HG03521 (cell line): ENCODE measurements around the gene LIX1L.

ENCODE experiments used
- ATAC-seq: cut with Tn5 transposase; IDR thresholded peaks from one replicate; pipeline ENCODE4 v1.9.1; 2021; ENCODE audit warnings: mild to moderate bottlenecking, moderate library complexity; ENCODE audit not compliant: unreplicated experiment

Gene LIX1L

DNA sequence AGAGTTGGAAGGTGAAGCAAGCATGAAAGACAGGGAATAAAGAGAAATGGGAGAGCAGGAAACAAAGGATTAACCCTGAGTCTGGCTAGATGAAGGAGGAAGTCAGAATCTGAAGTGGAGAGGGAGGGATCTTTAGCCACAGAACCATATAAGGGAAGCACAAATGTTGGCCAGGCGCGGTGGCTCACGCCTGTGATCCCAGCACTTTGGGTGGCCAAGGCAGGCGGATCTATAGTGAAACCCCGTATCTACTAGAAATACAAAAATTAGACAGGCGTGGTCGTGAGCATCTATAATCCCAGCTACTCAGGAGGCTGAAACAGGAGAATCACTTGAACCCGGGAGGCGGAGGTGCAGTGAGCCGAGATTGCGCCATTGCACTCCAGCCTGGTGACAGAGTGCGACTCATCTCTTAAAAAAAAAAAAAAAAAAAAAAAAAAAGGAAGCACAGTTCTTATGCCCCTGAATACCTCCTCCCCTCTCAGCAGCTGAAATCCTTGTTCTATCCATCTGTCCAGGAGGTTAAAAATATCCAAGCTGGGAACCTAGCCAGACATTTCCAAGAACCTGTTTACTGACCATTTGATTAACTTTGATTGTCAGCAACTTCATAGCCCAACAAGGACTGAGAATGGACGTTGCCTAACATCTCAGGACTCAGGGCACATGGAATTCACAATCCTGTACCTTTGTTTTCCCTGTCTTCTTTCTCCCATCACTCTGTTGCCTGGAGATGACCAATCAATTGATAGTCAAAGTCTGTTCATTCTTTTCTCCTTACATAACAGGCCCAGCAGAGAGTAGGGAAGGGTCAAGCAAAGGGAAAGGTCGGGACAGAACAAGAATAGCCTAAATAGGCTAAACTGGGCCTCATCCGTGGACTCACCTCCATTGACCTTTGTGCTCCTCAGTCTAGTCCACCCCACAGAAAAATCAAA, 28.0 kb upstream of the LIX1L start:
- ATAC-seq = no peak

DNA sequence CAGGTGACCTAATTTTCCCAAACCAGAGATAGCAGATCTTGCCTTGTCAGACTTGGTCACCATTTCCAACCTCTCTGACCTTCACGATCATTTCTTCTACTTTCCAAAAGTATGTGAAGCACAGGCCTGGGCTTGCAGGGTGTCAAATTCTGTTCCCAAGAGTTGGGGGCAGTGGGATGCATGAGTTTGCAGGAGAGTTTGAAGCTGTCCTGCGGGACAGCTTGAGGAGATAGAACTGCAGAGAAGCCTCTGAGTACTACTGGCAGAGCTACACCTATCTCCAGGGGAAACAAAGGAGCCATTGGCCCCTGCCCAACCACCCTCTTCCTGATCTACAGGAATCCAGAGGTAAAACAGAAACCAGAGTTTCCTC, 27.3 kb upstream of the LIX1L start:
- no peak for ATAC-seq

DNA sequence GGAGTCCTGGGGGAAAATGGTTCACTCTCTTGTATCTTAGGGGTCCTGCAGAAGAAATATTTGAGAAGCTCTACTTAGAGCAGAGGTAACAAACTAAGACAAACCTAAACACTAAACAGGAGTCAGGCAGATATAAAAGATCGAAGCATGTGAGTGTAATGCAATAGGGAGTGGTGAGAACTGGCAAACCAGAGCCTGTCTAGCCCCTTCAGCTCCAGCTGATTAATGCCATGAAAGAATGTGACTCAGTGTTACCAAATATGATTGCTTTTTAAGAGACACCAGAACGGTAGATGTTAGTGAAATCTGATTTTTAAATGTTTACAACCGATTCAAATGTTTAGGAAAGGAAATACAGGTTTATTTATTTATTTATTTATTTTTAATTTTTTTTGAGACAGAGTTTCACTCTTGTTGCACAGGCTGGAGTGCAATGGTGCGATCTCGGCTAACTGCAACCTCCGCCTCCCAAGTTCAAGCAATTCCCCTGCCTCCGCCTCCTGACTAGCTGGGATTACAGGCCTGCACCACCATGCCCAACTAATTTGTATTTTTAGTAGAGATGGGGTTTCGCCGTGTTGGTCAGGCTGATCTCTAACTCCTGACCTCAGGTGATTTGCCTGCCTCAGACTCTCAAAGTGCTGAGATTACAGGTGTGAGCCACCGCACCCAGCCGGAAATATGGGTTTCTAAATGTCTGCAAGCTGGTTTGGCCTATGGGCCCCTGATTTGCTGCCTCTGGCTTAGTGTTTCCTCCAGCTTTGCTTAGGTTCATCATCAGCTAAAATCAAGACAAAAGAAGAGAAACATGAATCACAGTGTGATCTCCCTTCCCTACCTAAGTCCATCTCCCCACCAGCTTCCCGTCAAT, 26.4 kb upstream of the LIX1L start:
- no peak for ATAC-seq

DNA sequence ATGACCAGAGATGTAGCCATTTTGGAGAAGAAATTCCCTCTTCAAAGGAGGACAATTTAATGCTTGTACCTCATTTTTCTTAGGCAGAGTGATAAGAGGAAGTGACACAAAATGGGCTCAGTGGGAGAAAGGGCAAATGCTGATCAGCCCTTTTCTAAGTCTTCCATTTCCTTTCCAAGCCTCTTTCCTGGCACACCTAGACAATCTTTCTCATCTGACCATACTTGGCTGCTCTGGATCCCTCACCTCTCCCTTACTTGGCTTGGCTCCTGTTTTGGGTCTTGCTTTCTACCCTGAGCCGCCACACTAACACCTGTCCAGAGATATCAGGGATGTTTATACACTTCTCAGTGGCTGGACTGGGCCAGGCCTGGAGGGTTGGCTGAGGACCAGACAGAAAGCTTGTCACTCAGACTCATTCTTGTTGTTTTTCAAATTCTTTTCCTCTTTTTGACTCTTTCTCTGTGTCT, 25.4 kb upstream of the LIX1L start:
- no peak for ATAC-seq

DNA sequence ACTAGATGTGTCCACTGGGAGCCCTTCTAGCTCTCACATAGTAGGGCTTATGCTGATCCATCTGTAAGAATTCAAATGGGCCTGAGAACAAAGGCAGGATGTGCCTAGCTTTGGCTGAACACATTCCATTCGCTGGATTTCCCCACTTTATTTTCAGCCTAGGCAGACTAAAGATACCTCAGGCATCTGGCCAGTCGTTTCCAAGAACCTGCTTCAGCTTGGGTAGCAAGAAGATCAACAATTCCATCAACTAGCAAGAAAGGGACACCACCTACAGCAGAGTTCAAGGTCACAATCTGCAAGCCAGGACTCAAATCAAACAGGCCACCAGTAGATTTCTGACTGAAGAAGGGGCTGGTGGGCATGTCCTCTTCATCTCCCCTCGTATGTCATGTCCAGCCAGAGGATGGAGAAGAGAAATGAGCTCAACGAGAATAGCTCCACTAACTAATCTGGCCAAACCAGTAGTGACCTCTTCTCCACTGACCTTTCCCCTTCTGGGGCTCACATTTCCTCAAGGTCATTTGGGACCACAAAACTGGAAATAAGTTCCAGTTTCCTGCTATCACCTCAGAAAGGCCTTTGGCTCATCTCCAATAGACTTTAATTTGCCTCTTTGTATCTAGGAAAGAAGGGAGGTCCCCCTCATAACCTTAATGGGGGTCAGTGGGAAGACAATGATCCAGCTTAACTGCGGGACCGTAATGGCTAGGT, 24.4 kb upstream of the LIX1L start:
- ATAC-seq = no peak

DNA sequence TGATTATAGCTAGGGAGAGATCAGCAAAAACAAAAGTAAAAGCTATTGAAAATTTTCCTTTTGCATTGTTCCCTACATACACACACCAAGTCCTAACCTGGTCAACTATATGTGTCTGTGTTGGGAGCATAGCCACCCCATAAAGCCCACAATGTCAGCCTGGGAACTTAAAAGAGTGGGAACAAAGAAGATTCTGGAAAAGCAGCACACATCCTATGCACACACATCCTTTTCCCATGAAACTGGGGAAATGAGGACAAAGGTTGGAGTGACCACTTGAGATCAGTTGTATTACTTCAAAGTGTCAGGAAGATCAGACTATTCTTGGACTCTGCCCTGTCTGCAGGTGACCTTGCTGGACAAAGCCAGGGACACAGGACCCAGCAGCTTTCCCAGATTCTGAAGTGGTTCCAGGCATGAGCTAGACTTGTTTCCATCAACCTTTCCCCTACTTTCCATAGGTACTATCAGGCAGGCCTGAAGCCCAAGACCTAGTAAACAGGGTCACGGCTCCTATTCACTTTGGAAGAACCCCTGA, 22.7 kb upstream of the LIX1L start:
- ATAC-seq = no peak

DNA sequence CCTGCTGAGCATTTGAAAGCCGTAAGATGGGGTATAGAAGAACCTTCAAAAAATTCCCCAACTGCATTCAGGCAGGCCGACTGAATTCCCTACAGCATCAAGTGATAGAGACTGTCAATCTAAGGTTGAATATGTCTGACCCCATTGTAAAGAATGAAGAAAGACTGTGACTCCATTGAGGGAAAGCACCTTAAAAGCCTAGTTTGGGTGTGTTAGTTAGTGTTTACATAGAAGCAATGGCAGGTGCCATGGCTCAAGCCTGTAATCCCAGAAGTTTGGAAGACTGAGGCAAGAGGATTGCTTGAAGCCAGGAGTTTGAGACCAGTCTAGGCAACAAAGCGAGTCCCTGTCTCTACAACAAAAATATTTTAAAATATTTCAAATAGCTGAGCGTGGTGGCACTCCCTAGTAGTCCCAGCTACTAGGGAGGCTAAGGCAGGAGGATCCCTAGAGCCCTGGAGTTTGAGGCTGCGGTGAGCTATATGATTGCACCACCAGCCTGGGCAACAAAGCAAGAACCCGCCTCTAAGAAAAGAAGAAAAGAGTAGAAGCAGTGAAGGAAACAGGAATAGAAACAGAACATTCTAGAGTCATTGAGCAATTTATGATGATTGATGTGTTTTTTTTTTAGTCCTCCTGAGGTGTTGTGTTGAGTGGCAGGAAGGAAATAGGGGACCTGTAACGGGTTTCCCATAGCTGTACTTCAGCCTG, 22.1 kb upstream of the LIX1L start:
- ATAC-seq = peak; percentile 6

DNA sequence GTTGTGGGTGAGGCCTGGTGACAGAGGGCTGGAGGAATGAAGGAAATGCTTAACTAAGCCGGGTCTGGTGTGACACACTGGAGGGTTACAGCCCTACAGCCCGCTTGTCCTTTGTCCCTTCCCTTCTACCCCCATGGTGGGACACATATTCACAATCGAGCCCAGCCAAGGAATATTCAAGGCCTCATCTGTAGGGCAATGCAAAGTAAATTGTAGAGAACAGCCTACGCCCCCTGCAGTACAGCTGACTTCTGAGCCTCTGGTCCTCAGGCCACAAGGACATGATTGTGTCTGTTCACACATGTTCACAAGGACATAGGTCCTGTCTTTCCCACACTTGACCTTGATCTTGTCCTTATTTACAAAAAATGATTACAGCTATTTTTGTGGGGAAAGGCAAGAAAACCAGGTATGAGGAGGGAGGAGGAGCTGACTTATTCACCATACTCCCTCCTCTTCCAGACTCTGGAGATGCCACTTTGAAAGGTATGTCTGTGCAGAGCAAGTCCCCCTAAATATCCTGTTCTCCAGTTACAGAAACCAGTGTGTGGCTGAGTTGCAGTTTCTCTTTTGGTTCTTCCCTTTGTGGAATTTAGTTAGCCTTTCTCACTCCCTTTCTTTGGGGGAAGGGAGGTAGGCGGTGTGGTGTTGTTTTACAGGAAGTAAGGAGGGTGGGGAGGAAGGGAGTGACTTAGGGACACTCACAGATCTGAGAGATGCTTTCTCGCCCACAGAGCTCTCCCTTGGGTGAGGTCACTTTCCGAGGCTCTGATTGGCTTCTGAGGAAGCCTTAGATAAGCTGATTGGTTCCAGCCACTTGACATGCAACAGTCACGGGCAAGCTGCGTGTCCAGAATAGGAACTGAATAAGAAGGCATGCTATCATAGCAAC, 21.3 kb upstream of the LIX1L start:
- peak; percentile 90 for ATAC-seq

DNA sequence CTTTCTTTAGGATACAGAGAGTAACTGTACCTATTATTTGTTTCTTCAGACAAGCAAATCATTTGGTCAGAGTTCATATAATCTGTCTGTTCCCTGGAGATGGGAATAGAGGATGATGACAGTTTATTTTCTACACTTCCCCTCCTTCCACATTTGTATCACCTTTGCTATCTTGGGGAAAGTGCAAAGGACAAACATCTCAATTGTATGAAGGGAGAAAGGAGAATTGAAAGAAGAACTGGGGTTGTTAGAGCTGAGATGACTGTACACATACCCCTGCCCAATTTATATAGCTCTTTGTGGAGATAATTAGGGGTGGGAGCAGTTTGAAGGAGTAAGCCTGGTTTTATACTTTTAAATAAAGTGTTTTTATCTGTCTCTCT, 20.6 kb upstream of the LIX1L start:
- ATAC-seq = no peak

DNA sequence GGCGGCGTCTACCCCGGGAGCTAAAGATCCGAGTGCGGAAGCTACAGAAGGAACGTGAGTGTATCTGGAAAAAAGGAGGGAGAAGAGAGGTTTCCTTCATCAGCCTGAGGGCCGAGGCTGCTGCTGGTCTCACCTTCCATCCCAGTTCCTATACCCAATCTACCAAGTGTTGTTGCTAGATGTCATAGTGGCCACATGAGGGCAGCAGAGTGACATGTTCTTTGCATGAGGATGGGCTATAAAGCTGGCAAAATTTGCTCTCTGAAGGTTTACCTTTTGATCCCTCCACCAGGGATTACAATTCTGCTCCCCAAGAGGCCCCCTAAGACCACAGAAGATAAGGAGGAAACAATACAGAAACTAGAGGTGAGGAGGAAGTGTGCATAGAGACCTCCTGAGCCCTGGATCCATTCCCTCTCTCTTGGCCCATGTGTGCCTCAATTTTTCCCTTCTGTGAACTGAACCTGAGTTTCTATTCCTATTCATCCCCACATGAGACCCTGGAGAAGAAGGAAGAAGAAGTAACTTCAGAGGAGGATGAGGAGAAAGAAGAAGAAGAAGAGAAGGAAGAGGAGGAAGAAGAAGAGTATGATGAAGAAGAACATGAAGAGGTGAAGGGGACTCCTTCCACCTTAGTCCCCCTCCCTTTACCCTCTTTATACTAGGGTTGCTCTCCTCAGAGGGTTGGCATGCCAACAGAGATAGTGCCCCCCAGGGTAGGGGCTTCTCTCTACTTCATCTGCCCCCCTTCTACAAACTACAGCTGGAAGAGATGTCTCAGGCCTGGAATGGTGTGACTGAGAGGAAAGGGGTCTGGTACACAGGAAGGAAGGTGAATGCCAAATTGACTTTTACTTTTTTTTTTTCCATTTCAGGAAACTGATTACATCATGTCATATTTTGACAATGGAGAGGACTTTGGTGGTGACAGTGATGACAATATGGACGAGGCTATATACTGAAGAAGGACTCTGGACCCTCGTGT, 20.0 kb upstream of the LIX1L start:
- ATAC-seq = no peak

DNA sequence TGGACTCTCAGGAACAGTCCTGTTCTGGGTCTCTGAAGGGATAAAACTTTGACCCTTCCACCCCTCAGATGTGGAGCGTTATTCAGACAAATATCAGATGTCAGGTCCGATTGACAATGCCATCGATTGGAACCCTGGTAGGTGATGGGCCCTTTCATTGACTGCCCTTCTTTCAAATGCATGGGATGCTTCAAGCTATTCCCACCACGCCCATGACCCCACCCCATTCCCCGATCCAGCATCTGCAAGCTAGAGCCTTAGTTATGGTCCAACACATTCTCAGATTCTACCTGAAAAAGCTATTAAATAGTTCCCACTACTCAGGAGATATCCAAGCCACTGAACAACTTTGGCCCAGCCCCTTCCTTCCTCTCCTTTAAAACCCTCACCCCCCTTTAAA, 19.2 kb upstream of the LIX1L start:
- no peak for ATAC-seq

DNA sequence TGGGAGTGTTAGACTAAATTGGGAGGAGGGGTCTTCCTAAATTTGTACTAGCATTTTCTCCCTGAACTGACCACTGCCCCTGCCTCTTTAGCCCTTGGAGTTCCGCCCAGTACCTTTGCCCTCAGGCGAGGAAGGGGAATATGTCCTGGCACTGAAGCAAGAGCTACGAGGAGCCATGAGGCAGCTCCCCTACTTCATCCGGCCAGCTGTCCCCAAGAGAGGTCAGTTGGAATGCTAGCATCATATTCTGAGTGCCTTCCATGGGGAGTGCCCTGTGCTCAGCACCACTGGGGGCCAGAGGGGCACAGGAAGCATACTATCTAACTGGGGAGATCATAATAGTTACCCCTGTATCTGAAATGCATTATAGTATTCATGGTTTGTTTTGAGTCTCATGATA, 17.4 kb upstream of the LIX1L start:
- no peak for ATAC-seq

DNA sequence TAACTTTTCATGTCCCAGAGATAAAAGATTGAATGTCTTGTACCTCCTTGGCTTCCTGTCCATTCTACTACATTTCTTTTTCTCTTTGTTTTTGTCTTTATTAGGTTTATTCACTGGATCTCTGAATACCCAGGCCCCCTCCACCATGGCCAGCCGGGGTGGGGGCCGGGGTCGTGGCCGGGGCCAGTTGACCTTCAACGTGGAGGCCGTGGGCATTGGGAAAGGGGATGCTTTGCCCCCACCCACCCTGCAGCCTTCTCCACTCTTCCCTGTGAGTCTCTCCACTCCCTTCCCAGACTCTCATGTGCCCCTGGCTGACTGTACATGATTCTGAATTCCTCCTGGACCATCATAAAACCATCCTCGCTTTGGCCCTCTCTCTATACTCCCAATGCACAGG, 16.9 kb upstream of the LIX1L start:
- ATAC-seq = no peak

DNA sequence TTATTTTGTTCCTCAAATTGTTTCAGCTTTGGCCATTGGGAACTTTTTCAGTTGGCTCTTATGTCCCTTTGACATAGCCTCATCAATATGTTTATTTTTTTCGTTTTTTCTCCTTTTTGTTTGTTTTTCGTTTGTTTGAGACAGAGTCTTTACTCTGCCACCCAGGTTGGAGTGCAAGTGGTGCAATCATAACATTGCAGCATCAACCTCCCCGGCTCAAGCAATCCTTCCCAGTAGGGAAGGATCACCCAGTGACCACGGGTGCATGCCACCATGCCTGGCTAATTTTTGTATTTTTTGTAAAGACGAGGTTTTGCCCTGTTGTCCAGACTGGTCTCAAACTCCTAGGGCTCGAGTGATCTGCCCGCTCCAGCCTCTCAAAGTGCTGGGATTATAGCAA, 14.8 kb upstream of the LIX1L start:
- no peak for ATAC-seq

DNA sequence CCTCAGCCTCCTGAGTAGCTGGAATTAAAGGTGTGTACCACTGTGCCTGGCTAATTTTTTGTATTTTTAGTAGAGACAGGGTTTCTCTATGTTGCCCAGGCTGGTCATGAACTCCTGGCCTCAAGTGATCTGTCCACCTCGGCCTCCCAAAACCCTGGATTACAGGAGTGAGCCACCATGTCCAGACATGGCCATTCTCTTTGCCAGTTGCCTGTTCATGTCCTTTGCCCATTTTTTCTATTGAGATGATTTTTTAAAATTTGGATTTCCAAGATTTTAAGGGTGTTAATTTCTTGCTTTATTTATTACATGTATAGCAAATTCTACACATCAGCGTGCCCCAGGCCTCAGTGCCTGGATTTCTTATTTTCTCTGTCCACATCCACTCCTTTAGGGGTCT, 9.5 kb upstream of the LIX1L start:
- ATAC-seq = no peak

DNA sequence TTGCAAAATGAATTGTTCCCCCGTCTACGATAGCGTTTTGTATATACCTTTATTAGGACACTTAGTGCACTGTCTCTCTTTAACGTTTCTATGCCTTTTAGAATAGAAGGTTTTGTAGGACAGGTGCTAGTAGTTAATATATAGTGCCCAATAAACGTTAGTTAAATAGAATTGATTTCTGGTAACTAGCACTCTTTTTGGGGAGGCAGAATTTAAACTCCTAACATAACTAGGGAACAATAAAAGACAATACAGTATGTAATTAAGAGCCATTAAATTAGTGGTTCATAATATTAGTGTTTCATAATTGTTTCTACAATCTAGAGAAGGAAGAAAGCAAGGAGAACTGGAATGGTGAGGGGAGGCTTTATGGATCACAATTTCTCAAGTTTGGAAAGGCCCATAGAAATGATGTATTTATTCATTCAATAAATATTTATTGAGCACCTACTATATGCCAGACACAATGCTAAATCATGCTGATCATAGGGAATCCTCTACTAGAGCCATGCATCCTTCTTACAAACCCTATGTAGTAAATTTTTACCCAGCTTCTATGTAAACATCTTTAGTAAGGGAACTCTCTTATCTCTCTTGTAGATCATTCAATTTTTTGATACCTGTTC, 7.4 kb upstream of the LIX1L start:
- no peak for ATAC-seq

DNA sequence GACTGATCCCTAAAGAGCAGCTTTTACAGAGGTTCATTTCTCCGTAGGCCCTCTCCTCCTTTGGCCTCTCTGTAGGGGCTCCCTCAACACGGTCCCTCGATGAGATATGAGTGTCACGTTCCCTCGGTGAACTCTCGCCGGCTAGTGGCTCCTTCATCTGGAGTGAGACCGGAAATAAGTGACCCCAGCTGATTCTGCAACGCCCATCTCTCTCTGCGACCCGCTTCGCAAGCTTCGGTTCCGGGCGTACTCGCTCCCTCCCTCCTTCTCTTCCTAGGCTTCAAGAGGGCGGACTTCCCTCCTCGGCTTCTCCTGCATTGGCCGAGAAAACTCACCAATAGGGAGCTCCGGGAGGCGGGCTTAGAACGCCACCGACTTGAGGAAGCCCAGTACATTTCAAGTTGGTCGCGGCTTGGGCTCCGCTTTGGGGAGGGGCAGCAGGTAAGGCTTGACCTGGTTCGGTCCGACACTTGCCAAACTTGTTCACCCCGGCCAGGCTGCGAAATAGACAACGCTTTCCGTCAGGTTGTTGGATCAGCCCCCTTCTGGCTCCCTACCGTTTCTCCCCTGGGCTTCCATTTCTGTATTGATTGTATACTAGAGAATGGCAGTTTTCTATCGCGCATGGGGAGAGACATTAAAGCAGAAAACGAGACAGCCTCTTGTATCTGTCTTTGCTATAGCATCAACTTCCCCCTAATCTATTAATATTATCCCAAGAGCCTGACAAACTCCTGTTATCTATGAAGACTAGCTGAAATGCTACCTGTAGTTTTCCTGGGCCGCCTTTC, 6.7 kb upstream of the LIX1L start, which contains the start of the genes ANKRD34A and POLR3GL:
TSS of gene ANKRD34A (minus strand) at position 248 of the 791 bp plus-strand sequence. CDS start 2,816 bp downstream, outside the sequence.
TSS of gene POLR3GL (plus strand) at position 363 of the 791 bp plus-strand sequence. CDS start 10,176 bp downstream, outside the sequence.
- peak; percentile 90 for ATAC-seq
